Neural progenitor cell (in vitro differentiated cells): ENCODE results near the gene FRG2B. TPM values are rescaled to one million over a fixed set of nuclear protein-coding genes. Genes with fewer than 3 reads are reported as not detected.
"Not testable (repeated sequence)": the region's sequence is repeated elsewhere in the genome, so short reads cannot be mapped to it uniquely, and the experiment has no call there.

ENCODE experiments used
- DNase-seq: peaks from one replicate; pipeline ENCODE4 v3.0.0-alpha.2; 2016; ENCODE audit warnings: low spot score
- H2AFZ ChIP-seq: fragments of 200-600 bp; sonication (generic); replicated peaks from 2 replicates; pipeline ENCODE4 v1.6.1; 2016; ENCODE audit warnings: antibody characterized with exemption
- H3F3A ChIP-seq: fragments of 200-600 bp; sonication (generic); 2 replicates; pipeline ENCODE4 v1.6.1; 2016; ENCODE audit warnings: antibody characterized with exemption, low read depth
- H3K27ac ChIP-seq: fragments of 200-600 bp; sonication (generic); 2 replicates; pipeline ENCODE4 v1.5.1; 2016; ENCODE audit warnings: mild to moderate bottlenecking
- H3K27me3 ChIP-seq: fragments of 200-600 bp; sonication (generic); 2 replicates; pipeline ENCODE4 v1.6.1; 2016; ENCODE audit warnings: mild to moderate bottlenecking, moderate library complexity
- H3K36me3 ChIP-seq: fragments of 200-600 bp; sonication (generic); 2 replicates; pipeline ENCODE4 v1.5.1; 2016
- H3K4me1 ChIP-seq: fragments of 200-600 bp; sonication (generic); 2 replicates; pipeline ENCODE4 v1.6.1; 2016; ENCODE audit warnings: mixed run types
- H3K4me2 ChIP-seq: fragments of 200-600 bp; sonication (generic); 2 replicates; pipeline ENCODE4 v1.6.1; 2016
- H3K4me3 ChIP-seq: fragments of 200-600 bp; sonication (generic); 2 replicates; pipeline ENCODE4 v1.5.1; 2016
- H3K79me2 ChIP-seq: fragments of 200-600 bp; sonication (generic); 2 replicates; pipeline ENCODE4 v1.6.1; 2016; ENCODE audit warnings: low read depth
- H3K9ac ChIP-seq: fragments of 200-600 bp; sonication (generic); 2 replicates; pipeline ENCODE4 v1.6.1; 2016
- H3K9me3 ChIP-seq: fragments of 200-600 bp; sonication (generic); 2 replicates; pipeline ENCODE4 v1.5.1; 2016; ENCODE audit warnings: low read depth
- H4K20me1 ChIP-seq: fragments of 200-600 bp; sonication (generic); 2 replicates; pipeline ENCODE4 v1.6.1; 2016; ENCODE audit warnings: low read depth
- H3K27ac Mint-ChIP-seq: 3 replicates; pipeline ENCODE4 v1.8.0; 2021; ENCODE audit warnings: mixed read lengths
- H3K27me3 Mint-ChIP-seq: 2 replicates; pipeline ENCODE4 v1.8.0; 2022; ENCODE audit warnings: low read depth, mild to moderate bottlenecking, inconsistent platforms, moderate library complexity, mixed read lengths; ENCODE audit not compliant: insufficient read depth
- H3K36me3 Mint-ChIP-seq: 3 replicates; pipeline ENCODE4 v1.8.0; 2021; ENCODE audit warnings: mixed read lengths
- H3K4me1 Mint-ChIP-seq: 3 replicates; pipeline ENCODE4 v1.8.0; 2021; ENCODE audit warnings: mixed read lengths
- H3K4me3 Mint-ChIP-seq: 3 replicates; pipeline ENCODE4 v1.8.0; 2021; ENCODE audit warnings: mild to moderate bottlenecking, moderate library complexity, mixed read lengths
- H3K9me3 Mint-ChIP-seq: 3 replicates; pipeline ENCODE4 v1.8.0; 2020; ENCODE audit warnings: mixed read lengths
- total RNA-seq: library from RNA; depleted of rRNA; stranded (reverse); fragments of >200 nt; gene quantifications from 2 replicates; pipeline ENCODE4 v1.2.3, GENCODE V29; 2015; ENCODE audit warnings: low replicate concordance

FRG2B gene
- not detected in 2 replicates for total RNA-seq

DNA sequence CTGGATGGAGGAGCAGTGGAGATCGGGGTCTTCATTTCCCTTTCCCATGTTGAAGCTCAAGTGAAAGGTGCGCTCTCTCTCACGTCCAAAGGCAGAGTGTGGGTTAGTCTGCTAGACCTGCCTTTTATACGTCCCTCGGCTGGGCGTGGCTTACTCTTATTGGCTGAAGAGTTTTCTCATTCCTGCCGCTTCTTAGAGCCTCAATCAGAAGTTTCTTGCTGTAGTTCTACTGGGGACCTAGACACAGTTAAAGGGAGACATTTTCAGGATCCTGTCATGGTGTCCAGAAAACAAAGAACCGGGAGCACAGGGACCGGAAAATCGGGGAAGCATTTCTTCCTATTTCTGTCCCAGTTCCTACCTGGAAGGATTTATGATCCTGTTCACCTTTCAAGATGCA lies at the start of gene FRG2B:
Gene FRG2B, minus strand, starts transcription at position 101 of the 400 bp plus-strand sequence. Its CDS starts 53 bp downstream, at position 48.
- H2AFZ ChIP-seq: not testable (repeated sequence)

DNA sequence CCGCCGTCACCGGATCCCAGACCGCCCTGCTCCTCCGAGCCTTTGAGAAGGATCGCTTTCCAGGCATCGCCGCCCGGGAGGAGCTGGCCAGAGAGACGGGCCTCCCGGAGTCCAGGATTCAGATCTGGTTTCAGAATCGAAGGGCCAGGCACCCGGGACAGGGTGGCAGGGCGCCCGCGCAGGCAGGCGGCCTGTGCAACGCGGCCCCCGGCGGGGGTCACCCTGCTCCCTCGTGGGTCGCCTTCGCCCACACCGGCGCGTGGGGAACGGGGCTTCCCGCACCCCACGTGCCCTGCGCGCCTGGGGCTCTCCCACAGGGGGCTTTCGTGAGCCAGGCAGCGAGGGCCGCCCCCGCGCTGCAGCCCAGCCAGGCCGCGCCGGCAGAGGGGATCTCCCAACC lies 40.9 kb upstream of the FRG2B start:
- not testable (repeated sequence) for H3K4me1 ChIP-seq, H3K9me3 ChIP-seq, H3K9me3 Mint-ChIP-seq, H3K4me2 ChIP-seq, H2AFZ ChIP-seq, H3K27ac ChIP-seq, H3K79me2 ChIP-seq, H3K27me3 ChIP-seq, H3F3A ChIP-seq, H3K4me3 Mint-ChIP-seq, H3K9ac ChIP-seq, H3K36me3 ChIP-seq, H3K4me1 Mint-ChIP-seq, DNase-seq, H3K27ac Mint-ChIP-seq, H4K20me1 ChIP-seq, H3K36me3 Mint-ChIP-seq, H3K4me3 ChIP-seq, H3K27me3 Mint-ChIP-seq

More for the DNA sequence above, at the start of gene FRG2B:
- not testable (repeated sequence) for H3K4me1 ChIP-seq, H3K27me3 Mint-ChIP-seq, H3K9ac ChIP-seq, H3K27ac Mint-ChIP-seq, H3K79me2 ChIP-seq, H3K4me3 ChIP-seq, H3K36me3 ChIP-seq, H3K4me2 ChIP-seq, DNase-seq, H3K27ac ChIP-seq, H3K27me3 ChIP-seq, H3F3A ChIP-seq, H3K9me3 ChIP-seq, H4K20me1 ChIP-seq, H3K9me3 Mint-ChIP-seq, H3K36me3 Mint-ChIP-seq, H3K4me1 Mint-ChIP-seq, H3K4me3 Mint-ChIP-seq

- not testable (repeated sequence) for H3K9ac ChIP-seq, H2AFZ ChIP-seq, H3K9me3 ChIP-seq, H3K27ac Mint-ChIP-seq, H4K20me1 ChIP-seq, H3K27me3 ChIP-seq, H3K79me2 ChIP-seq, H3K36me3 Mint-ChIP-seq, H3K27ac ChIP-seq, H3K4me1 Mint-ChIP-seq, H3K4me3 Mint-ChIP-seq, H3K4me1 ChIP-seq, H3K4me3 ChIP-seq, H3K9me3 Mint-ChIP-seq, H3K27me3 Mint-ChIP-seq, DNase-seq, H3K36me3 ChIP-seq, H3K4me2 ChIP-seq, H3F3A ChIP-seq
These were observed 37.1 kb upstream of the FRG2B start for GRCh38 chr10:133663544-133664160.

DNA sequence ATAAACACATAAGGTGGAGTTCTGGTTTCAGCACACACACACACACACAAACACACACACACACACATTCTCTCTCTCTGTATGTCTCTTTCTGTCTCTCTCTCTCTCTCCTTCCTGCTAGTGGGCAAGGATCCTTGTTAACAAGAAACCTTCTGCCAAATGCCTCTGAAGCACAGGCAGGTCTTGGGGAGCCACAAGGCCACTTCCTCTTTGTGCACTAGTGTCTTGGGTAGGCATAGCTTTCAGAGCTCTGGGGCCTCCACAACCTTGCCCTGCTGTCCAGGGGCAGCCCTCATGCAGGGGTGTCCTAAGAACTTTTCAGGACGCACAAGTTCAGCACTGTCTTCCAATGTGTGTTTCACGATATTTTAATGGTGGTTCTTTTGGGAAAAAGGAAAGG lies 34.5 kb upstream of the FRG2B start:
- not testable (repeated sequence) for H3K79me2 ChIP-seq, H3K4me2 ChIP-seq, H3K4me3 ChIP-seq, H3K4me1 ChIP-seq, H3K27me3 Mint-ChIP-seq, H3K36me3 Mint-ChIP-seq, H3K27ac ChIP-seq, H3K9me3 ChIP-seq, H3F3A ChIP-seq, H3K27me3 ChIP-seq, DNase-seq, H3K4me3 Mint-ChIP-seq, H3K9me3 Mint-ChIP-seq, H3K9ac ChIP-seq, H3K27ac Mint-ChIP-seq, H2AFZ ChIP-seq, H4K20me1 ChIP-seq, H3K36me3 ChIP-seq, H3K4me1 Mint-ChIP-seq

GRCh38 chr10:133660516-133660915 lies 33.9 kb upstream of the FRG2B start:
- not testable (repeated sequence) for H3K4me2 ChIP-seq, H3K27ac Mint-ChIP-seq, H3K27me3 Mint-ChIP-seq, H3K9me3 Mint-ChIP-seq, H4K20me1 ChIP-seq, H3K9ac ChIP-seq, H3K27ac ChIP-seq, H3K4me3 ChIP-seq, H3K36me3 Mint-ChIP-seq, DNase-seq, H3K79me2 ChIP-seq, H3K27me3 ChIP-seq, H3K9me3 ChIP-seq, H3F3A ChIP-seq, H2AFZ ChIP-seq, H3K4me1 ChIP-seq, H3K36me3 ChIP-seq, H3K4me1 Mint-ChIP-seq, H3K4me3 Mint-ChIP-seq

DNA sequence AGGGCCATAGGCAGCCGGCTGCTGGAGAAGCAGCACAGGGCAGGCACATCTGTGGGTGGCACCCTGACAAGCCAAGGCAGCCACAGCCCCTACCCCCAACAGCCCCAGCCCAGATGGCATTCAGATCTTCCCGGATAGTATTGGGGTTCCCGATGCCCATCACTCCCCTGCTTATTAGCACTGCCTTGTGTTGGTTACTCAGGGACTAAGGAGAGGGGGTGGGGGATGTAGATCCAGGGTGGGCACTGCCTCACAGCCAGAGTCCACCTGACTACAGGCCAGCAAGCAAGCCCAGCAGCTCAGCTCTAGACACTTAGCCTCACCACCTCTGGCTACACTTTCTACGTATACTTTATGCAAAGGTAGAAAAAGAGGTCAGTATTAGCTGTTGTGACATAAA lies 30.7 kb upstream of the FRG2B start:
- not testable (repeated sequence) for H3K9ac ChIP-seq, H3K36me3 ChIP-seq, H3K9me3 Mint-ChIP-seq, H3K4me1 Mint-ChIP-seq, H3K79me2 ChIP-seq, DNase-seq, H3K4me3 ChIP-seq, H3K27me3 ChIP-seq, H3K4me1 ChIP-seq, H3K27ac ChIP-seq, H4K20me1 ChIP-seq, H3K4me3 Mint-ChIP-seq, H2AFZ ChIP-seq, H3K27me3 Mint-ChIP-seq, H3K4me2 ChIP-seq, H3K27ac Mint-ChIP-seq, H3F3A ChIP-seq, H3K9me3 ChIP-seq, H3K36me3 Mint-ChIP-seq

- H3K4me1 ChIP-seq, H3K9me3 ChIP-seq, H3K4me1 Mint-ChIP-seq, H3K9ac ChIP-seq, H2AFZ ChIP-seq, H3K4me3 Mint-ChIP-seq, H3K4me2 ChIP-seq, H3K4me3 ChIP-seq, DNase-seq, H3K27ac Mint-ChIP-seq, H3K36me3 Mint-ChIP-seq, H4K20me1 ChIP-seq, H3F3A ChIP-seq, H3K27ac ChIP-seq, H3K36me3 ChIP-seq, H3K79me2 ChIP-seq, H3K27me3 Mint-ChIP-seq, H3K27me3 ChIP-seq, H3K9me3 Mint-ChIP-seq: not testable (repeated sequence)
These were observed 22.4 kb upstream of the FRG2B start for GRCh38 chr10:133648872-133649455.
